H9 (cell line): ENCODE results near the gene CRYBB1. TPM values are rescaled to one million over a fixed set of nuclear protein-coding genes. Genes with fewer than 3 reads are reported as not detected.
A peak's percentile ranks its signal among the peaks of the same experiment; 100 is the strongest.

Source experiments
- DNase-seq: peaks from one replicate; pipeline ENCODE4 v3.0.0-alpha.2; 2017
- H2AFZ ChIP-seq: one replicate; pipeline ENCODE4 v1.6.1; 2013; ENCODE audit warnings: mild to moderate bottlenecking, low read length, control low read depth, moderate library complexity
- H2AK5ac ChIP-seq: 2 replicates; pipeline ENCODE4 v1.6.1; 2013; ENCODE audit warnings: low read length, control low read depth, mixed read lengths; ENCODE audit not compliant: insufficient read length
- H2BK120ac ChIP-seq: one replicate; pipeline ENCODE4 v1.6.1; 2013; ENCODE audit warnings: low read depth, mild to moderate bottlenecking, low read length, control low read depth, inconsistent platforms; ENCODE audit not compliant: poor library complexity, severe bottlenecking
- H2BK12ac ChIP-seq: 2 replicates; pipeline ENCODE4 v1.6.1; 2013; ENCODE audit warnings: low read length, control low read depth, mixed read lengths, low read depth; ENCODE audit not compliant: insufficient read length
- H2BK15ac ChIP-seq: 2 replicates; pipeline ENCODE4 v1.6.1; 2013; ENCODE audit warnings: low read depth, low read length, control low read depth
- H2BK20ac ChIP-seq: one replicate; pipeline ENCODE4 v1.6.1; 2013; ENCODE audit warnings: low read depth, mild to moderate bottlenecking, low read length, control low read depth, inconsistent platforms; ENCODE audit not compliant: poor library complexity, severe bottlenecking
- H2BK5ac ChIP-seq: 2 replicates; pipeline ENCODE4 v1.6.1; 2013; ENCODE audit warnings: low read length, control low read depth, mixed read lengths; ENCODE audit not compliant: insufficient read length
- H3K14ac ChIP-seq: 2 replicates; pipeline ENCODE4 v1.6.1; 2013; ENCODE audit warnings: low read length, control low read depth; ENCODE audit not compliant: insufficient read depth
- H3K18ac ChIP-seq: 2 replicates; pipeline ENCODE4 v1.6.1; 2013; ENCODE audit warnings: low read depth, mild to moderate bottlenecking, mixed read lengths, low read length, control low read depth; ENCODE audit not compliant: insufficient read length
- H3K23ac ChIP-seq: 2 replicates; pipeline ENCODE4 v1.6.1; 2013; ENCODE audit warnings: low read length, control low read depth, mixed read lengths, low read depth; ENCODE audit not compliant: insufficient read length
- H3K23me2 ChIP-seq: 2 replicates; pipeline ENCODE4 v1.6.1; 2013; ENCODE audit warnings: low read depth, mild to moderate bottlenecking, mixed read lengths, low read length, control low read depth; ENCODE audit not compliant: insufficient read length, poor library complexity, severe bottlenecking
- H3K27ac ChIP-seq: 2 replicates; pipeline ENCODE4 v1.5.1; 2013; ENCODE audit warnings: low read length, control low read depth, mixed read lengths, low read depth; ENCODE audit not compliant: insufficient read length
- H3K27me3 ChIP-seq: 2 replicates; pipeline ENCODE4 v1.6.1; 2013; ENCODE audit warnings: low read length, control low read depth, inconsistent platforms; ENCODE audit not compliant: insufficient read depth
- H3K4ac ChIP-seq: 2 replicates; pipeline ENCODE4 v1.6.1; 2013; ENCODE audit warnings: low read depth, mild to moderate bottlenecking, control low read depth, inconsistent platforms, low read length, moderate library complexity
- H3K4me1 ChIP-seq: 2 replicates; pipeline ENCODE4 v1.6.1; 2013; ENCODE audit warnings: low read length, control low read depth, inconsistent platforms; ENCODE audit not compliant: insufficient read depth
- H3K4me2 ChIP-seq: 2 replicates; pipeline ENCODE4 v1.6.1; 2013; ENCODE audit warnings: low read length, control low read depth, mixed read lengths; ENCODE audit not compliant: insufficient read length, insufficient read depth
- H3K56ac ChIP-seq: 2 replicates; pipeline ENCODE4 v1.6.1; 2013; ENCODE audit warnings: low read depth, mild to moderate bottlenecking, mixed read lengths, low read length, control low read depth; ENCODE audit not compliant: insufficient read length
- H3K79me1 ChIP-seq: 2 replicates; pipeline ENCODE4 v1.6.1; 2013; ENCODE audit warnings: low read depth, mild to moderate bottlenecking, moderate library complexity, low read length, control low read depth, inconsistent platforms; ENCODE audit not compliant: insufficient read depth, poor library complexity, severe bottlenecking
- H3K79me2 ChIP-seq: 2 replicates; pipeline ENCODE4 v1.6.1; 2013; ENCODE audit warnings: low read length, control low read depth, inconsistent platforms; ENCODE audit not compliant: insufficient read depth
- H3K9ac ChIP-seq: 2 replicates; pipeline ENCODE4 v1.6.1; 2013; ENCODE audit warnings: low read length, control low read depth, mixed read lengths; ENCODE audit not compliant: insufficient read length; ENCODE audit errors: extremely low read depth
- H3K9me3 ChIP-seq: one replicate; pipeline ENCODE4 v1.6.1; 2013; ENCODE audit warnings: low read depth, low read length, inconsistent platforms; ENCODE audit not compliant: control insufficient read depth
- H3T11ph ChIP-seq: one replicate; pipeline ENCODE4 v1.6.1; 2013; ENCODE audit warnings: mild to moderate bottlenecking, low read length, control low read depth, inconsistent platforms
- H4K20me1 ChIP-seq: one replicate; pipeline ENCODE4 v1.6.1; 2013; ENCODE audit not compliant: control insufficient read depth, insufficient read length, insufficient read depth
- H4K5ac ChIP-seq: 2 replicates; pipeline ENCODE4 v1.6.1; 2013; ENCODE audit warnings: low read depth, mild to moderate bottlenecking, mixed read lengths, low read length, control low read depth; ENCODE audit not compliant: insufficient read length
- H4K8ac ChIP-seq: replicated peaks from 2 replicates; pipeline ENCODE4 v1.6.1; 2013; ENCODE audit warnings: low read length, control low read depth, mixed read lengths, low read depth; ENCODE audit not compliant: insufficient read length
- H4K91ac ChIP-seq: 2 replicates; pipeline ENCODE4 v1.6.1; 2013; ENCODE audit warnings: low read depth, mild to moderate bottlenecking, moderate library complexity, mixed read lengths, low read length, control low read depth; ENCODE audit not compliant: insufficient read length
- H3K27ac Mint-ChIP-seq, 3 experiments: 2 replicates in 2 of 3; 3 replicates in 1 of 3; pipeline ENCODE4 v1.8.0; 2020 to 2021; ENCODE audit warnings: mixed read lengths in 3 of 3, mild to moderate bottlenecking in 1 of 3, moderate library complexity in 1 of 3
- H3K27me3 Mint-ChIP-seq: 2 replicates; pipeline ENCODE4 v1.8.0; 2021; ENCODE audit warnings: low read depth, mild to moderate bottlenecking, moderate library complexity, mixed read lengths
- H3K36me3 Mint-ChIP-seq, 3 experiments: 2 replicates in 2 of 3; 3 replicates in 1 of 3; pipeline ENCODE4 v1.8.0; 2020 to 2021; ENCODE audit warnings: low read depth in 3 of 3, mixed read lengths in 3 of 3; ENCODE audit not compliant: insufficient read depth in 1 of 3
- H3K4me1 Mint-ChIP-seq, 2 experiments: 2 replicates each; pipeline ENCODE4 v1.8.0; 2020; ENCODE audit warnings: mixed read lengths in 2 of 2
- H3K4me3 Mint-ChIP-seq, 2 experiments: 2 replicates in 1 of 2; 3 replicates in 1 of 2; pipeline ENCODE4 v1.8.0; 2020 to 2021; ENCODE audit warnings: mild to moderate bottlenecking in 2 of 2, mixed read lengths in 2 of 2, moderate library complexity in 1 of 2
- H3K9me3 Mint-ChIP-seq, 2 experiments: 2 replicates in 1 of 2; 3 replicates in 1 of 2; pipeline ENCODE4 v1.8.0; 2020; ENCODE audit warnings: mild to moderate bottlenecking in 2 of 2, mixed read lengths in 2 of 2, moderate library complexity in 1 of 2
- WGBS: extraction: QIAGEN DNeasy Blood & Tissue Kit; methylation state at CpG from one replicate; pipeline ENCODE4 v1.1.7; 2013; ENCODE audit warnings: missing lambda C conversion rate, low lambda C conversion rate, mixed read lengths; ENCODE audit not compliant: insufficient read length; ENCODE audit errors: extremely low coverage; 5-methylcytosine and 5-hydroxymethylcytosine counted together
- total RNA-seq: library from RNA; stranded (reverse); gene quantifications from 2 replicates; pipeline ENCODE4 v1.2.1, GENCODE V29; 2021
- TF ChIP-seq, protein P1 (sequence below): fragments of 200-600 bp; sonication (generic); conservative IDR thresholded peaks from 3 replicates; pipeline ENCODE4 v1.8.0; 2021; ENCODE audit warnings: antibody characterized with exemption, mild to moderate bottlenecking

CRYBB1 gene
- total RNA-seq, 1 experiment from 2014 or later, result 5.4 TPM

DNA sequence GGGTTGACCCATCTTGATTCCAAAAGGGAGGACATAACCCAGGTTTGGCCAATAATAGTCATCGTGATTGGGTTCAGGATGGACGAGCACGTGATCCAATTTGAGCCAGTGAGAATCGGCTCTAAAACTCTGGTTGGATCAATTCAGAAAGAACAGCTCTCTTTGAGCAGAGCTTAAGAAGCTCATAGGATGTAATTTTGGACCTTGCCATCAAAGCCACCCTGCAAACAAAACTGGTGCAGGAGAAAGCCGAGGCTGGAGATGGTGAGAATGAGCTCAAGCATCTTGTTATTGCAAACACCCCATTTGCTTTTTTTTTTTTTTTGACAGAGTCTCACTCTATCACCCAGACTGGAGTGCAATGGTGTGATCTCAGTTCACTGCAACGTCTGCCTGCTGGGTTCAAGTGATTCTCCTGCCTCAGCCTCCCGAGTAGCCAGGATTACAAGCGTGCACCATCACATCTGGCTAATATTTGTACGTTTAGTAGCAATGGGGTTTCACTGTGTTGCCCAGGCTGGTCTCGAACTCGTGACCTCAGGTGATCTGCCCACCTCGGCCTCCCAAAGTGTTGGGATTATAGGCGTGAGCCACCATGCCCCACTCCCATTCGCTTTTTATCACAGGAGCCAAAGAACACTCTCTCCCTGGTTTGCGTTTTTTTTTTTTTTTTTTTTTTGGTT lies 25.7 kb upstream of the CRYBB1 start:
- no CpG with 5 or more reads among the region's 15 CpGs for WGBS
- no peak overlapping the region for H3K23ac ChIP-seq
- no peaks in the 10 kb centered on the region for H4K20me1 ChIP-seq
- H3K9ac ChIP-seq, result no peak overlapping the region
- no peak overlapping the region for H4K5ac ChIP-seq
- H3K79me2 ChIP-seq, result no peaks in the 10 kb centered on the region
- TF ChIP-seq, protein P1, sequence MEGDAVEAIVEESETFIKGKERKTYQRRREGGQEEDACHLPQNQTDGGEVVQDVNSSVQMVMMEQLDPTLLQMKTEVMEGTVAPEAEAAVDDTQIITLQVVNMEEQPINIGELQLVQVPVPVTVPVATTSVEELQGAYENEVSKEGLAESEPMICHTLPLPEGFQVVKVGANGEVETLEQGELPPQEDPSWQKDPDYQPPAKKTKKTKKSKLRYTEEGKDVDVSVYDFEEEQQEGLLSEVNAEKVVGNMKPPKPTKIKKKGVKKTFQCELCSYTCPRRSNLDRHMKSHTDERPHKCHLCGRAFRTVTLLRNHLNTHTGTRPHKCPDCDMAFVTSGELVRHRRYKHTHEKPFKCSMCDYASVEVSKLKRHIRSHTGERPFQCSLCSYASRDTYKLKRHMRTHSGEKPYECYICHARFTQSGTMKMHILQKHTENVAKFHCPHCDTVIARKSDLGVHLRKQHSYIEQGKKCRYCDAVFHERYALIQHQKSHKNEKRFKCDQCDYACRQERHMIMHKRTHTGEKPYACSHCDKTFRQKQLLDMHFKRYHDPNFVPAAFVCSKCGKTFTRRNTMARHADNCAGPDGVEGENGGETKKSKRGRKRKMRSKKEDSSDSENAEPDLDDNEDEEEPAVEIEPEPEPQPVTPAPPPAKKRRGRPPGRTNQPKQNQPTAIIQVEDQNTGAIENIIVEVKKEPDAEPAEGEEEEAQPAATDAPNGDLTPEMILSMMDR, result no peak
- H2BK120ac ChIP-seq, result no peak overlapping the region
- no peak overlapping the region for H2BK15ac ChIP-seq
- peaks cover 30% of the 10 kb centered on the region for H3K4me1 ChIP-seq
- peaks cover 85 to 86% of the 10 kb centered on the region in 2 experiments for H3K4me1 Mint-ChIP-seq
- H3K27ac Mint-ChIP-seq, result peak overlapping the region; percentile 80 to 98 (median 94)
- no peaks in the 10 kb centered on the region; a peak in 2 of 5 replicates for H3K9me3 Mint-ChIP-seq
- peak overlapping the region; percentile 89 for H3K27ac ChIP-seq
- no peak overlapping the region for H3T11ph ChIP-seq
- H3K4ac ChIP-seq, result no peak overlapping the region
- no peak overlapping the region for H2BK20ac ChIP-seq
- H3K18ac ChIP-seq, result no peak overlapping the region
- no peak overlapping the region for H3K56ac ChIP-seq
- no peak overlapping the region for H4K91ac ChIP-seq
- no peaks in the 10 kb centered on the region for H3K23me2 ChIP-seq
- no peak overlapping the region for H2AK5ac ChIP-seq
- no peak for DNase-seq
- no peaks in the 10 kb centered on the region for H3K79me1 ChIP-seq
- no peaks in the 10 kb centered on the region for H3K27me3 ChIP-seq
- no peak overlapping the region for H4K8ac ChIP-seq
- no peaks in the 10 kb centered on the region for H3K36me3 Mint-ChIP-seq
- no peak overlapping the region for H3K14ac ChIP-seq
- H2BK12ac ChIP-seq, result no peak overlapping the region
- no peaks in the 10 kb centered on the region for H3K9me3 ChIP-seq
- no peak overlapping the region for H2BK5ac ChIP-seq
- H3K4me2 ChIP-seq, result peak overlapping the region; percentile 57
- H3K4me3 Mint-ChIP-seq, result peak overlapping the region; percentile 52 to 56; a peak in 4 of 5 replicates
- H2AFZ ChIP-seq, result no peak overlapping the region
- H3K27me3 Mint-ChIP-seq, result no peaks in the 10 kb centered on the region
